PC-3 (cell line): ENCODE measurements around the gene ST7. TPM values are rescaled to one million over a fixed set of nuclear protein-coding genes. Genes with fewer than 3 reads are reported as not detected.

Experiments
- ATAC-seq: fragments of 200-7000 bp; cut with Tn5 transposase; 2 replicates; pipeline ENCODE4 v1.9.1; 2020; ENCODE audit warnings: mild to moderate bottlenecking, moderate library complexity
- BruUV-seq: library from RNA; stranded (reverse); fragments of 400-500 nt; replicated peaks from 2 replicates; lab custom pipeline; 2021; lab: Mats Ljungman, UMichigan
- CTCF ChIA-PET: fragments of 300-600 bp; sonication (Branson Sonifier 250); formaldehyde crosslinking; loops from one replicate; lab custom pipeline; 2022; ENCODE audit warnings: antibody characterized with exemption; lab: Charles Lee
- POLR2A ChIA-PET: fragments of 300-600 bp; sonication (Branson Sonifier 250); formaldehyde crosslinking; loops from one replicate; lab custom pipeline; 2022; ENCODE audit warnings: antibody characterized with exemption; ENCODE audit not compliant: unreplicated experiment; lab: Charles Lee
- DNase-seq: peaks from one replicate; pipeline ENCODE4 v3.0.0-alpha.2; 2015
- H2AFZ ChIP-seq: fragments of 300-600 bp; sonication (generic); 2 replicates; pipeline ENCODE4 v1.6.0; 2016; ENCODE audit warnings: antibody characterized with exemption, low read length
- H3F3A ChIP-seq: fragments of 300-600 bp; sonication (generic); one replicate; pipeline ENCODE4 v1.6.0; 2017; ENCODE audit warnings: antibody characterized with exemption, low read length, control low read depth, mild to moderate bottlenecking; ENCODE audit not compliant: unreplicated experiment
- H3K27ac ChIP-seq: fragments of 300-600 bp; sonication (generic); 2 replicates; pipeline ENCODE4 v1.5.1; 2016; ENCODE audit warnings: mild to moderate bottlenecking, low read length
- H3K27me3 ChIP-seq: fragments of 300-600 bp; sonication (generic); 2 replicates; pipeline ENCODE4 v1.6.1; 2016; ENCODE audit warnings: low read length, mixed read lengths
- H3K36me3 ChIP-seq: fragments of 300-600 bp; sonication (generic); 2 replicates; pipeline ENCODE4 v1.6.1; 2016; ENCODE audit warnings: low read depth, mixed run types, low read length, mixed read lengths
- H3K4me1 ChIP-seq: fragments of 300-600 bp; sonication (generic); 2 replicates; pipeline ENCODE4 v1.5.1; 2016; ENCODE audit warnings: low read length; ENCODE audit not compliant: insufficient read depth
- H3K4me2 ChIP-seq: fragments of 300-600 bp; sonication (generic); 2 replicates; pipeline ENCODE4 v1.6.0; 2016; ENCODE audit warnings: low read length
- H3K4me3 ChIP-seq: fragments of 300-600 bp; sonication (generic); 2 replicates; pipeline ENCODE4 v1.5.1; 2016; ENCODE audit warnings: mild to moderate bottlenecking, low read length, mixed read lengths
- H3K79me2 ChIP-seq: fragments of 300-600 bp; sonication (generic); 2 replicates; pipeline ENCODE4 v1.6.1; 2017; ENCODE audit warnings: low read length, mixed read lengths
- H3K9ac ChIP-seq: fragments of 300-600 bp; sonication (generic); 2 replicates; pipeline ENCODE4 v1.6.0; 2016; ENCODE audit warnings: mild to moderate bottlenecking, low read length
- H3K9me2 ChIP-seq: fragments of 300-600 bp; sonication (generic); replicated peaks from 2 replicates; pipeline ENCODE4 v1.6.1; 2016; ENCODE audit warnings: mixed run types, low read length, mixed read lengths
- H3K9me3 ChIP-seq: fragments of 300-600 bp; sonication (generic); 2 replicates; pipeline ENCODE4 v1.6.1; 2016; ENCODE audit warnings: low read length, mixed read lengths
- H4K20me1 ChIP-seq: fragments of 300-600 bp; sonication (generic); 2 replicates; pipeline ENCODE4 v1.6.1; 2016; ENCODE audit warnings: low read length, mixed read lengths
- EZH2 ChIP-seq: fragments of 300-600 bp; sonication (generic); IDR thresholded peaks from one replicate; pipeline ENCODE4 v1.6.1; 2017; ENCODE audit warnings: antibody characterized with exemption, mild to moderate bottlenecking, low read length; ENCODE audit not compliant: unreplicated experiment
- EZH2phosphoT487 ChIP-seq: fragments of 300-600 bp; sonication (generic); IDR thresholded peaks from 2 replicates; pipeline ENCODE4 v1.6.1; 2018; ENCODE audit warnings: mild to moderate bottlenecking, antibody characterized with exemption, low read length, borderline replicate concordance
- intact Hi-C: fragments of 100-400 bp; cut with micrococcal nuclease; formaldehyde crosslinking; loops from 2 replicates; pipeline ENCODE4 v1.9.0; 2023
- total RNA-seq: library from RNA; depleted of rRNA; stranded (reverse); fragments of >200 nt; gene quantifications from 2 replicates; pipeline ENCODE4 v1.2.3, GENCODE V29; 2014
- TF ChIP-seq, protein P1 (sequence below): fragments of 300-600 bp; sonication (generic); conservative IDR thresholded peaks from 2 replicates; pipeline ENCODE4 v1.5.1; 2017; ENCODE audit warnings: antibody characterized with exemption, low read depth, mild to moderate bottlenecking, low read length

Gene ST7
- total RNA-seq, 1 experiment from 2014 or later = 19.7 TPM

DNA sequence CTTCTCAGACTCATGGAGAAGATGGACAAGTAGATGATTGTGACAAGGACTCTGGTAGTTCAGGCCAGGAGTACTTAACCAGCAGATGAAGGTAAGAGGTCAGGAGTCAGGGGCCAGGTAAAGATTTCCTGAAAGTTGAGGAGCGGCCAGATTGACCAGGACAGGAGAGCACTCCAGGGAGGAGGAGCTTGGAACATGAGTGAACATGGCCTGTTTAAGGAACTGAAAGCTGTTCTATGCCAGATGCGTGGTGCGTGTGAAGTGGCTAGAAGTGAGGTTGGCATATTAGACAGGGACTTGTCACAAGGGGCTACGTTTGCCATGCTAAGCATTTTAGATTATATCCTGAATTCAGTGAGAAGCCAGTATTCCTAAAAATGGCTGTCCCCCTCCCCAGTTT lies 212.4 kb downstream of the ST7 start:
- TF ChIP-seq EZH2 (no peak), EZH2phosphoT487 (no peak)
- TF ChIP-seq, protein P1, sequence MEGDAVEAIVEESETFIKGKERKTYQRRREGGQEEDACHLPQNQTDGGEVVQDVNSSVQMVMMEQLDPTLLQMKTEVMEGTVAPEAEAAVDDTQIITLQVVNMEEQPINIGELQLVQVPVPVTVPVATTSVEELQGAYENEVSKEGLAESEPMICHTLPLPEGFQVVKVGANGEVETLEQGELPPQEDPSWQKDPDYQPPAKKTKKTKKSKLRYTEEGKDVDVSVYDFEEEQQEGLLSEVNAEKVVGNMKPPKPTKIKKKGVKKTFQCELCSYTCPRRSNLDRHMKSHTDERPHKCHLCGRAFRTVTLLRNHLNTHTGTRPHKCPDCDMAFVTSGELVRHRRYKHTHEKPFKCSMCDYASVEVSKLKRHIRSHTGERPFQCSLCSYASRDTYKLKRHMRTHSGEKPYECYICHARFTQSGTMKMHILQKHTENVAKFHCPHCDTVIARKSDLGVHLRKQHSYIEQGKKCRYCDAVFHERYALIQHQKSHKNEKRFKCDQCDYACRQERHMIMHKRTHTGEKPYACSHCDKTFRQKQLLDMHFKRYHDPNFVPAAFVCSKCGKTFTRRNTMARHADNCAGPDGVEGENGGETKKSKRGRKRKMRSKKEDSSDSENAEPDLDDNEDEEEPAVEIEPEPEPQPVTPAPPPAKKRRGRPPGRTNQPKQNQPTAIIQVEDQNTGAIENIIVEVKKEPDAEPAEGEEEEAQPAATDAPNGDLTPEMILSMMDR = no peak
- Histone ChIP-seq H3K79me2 (no peaks in the 10 kb centered on the region), H2AFZ (no peak overlapping the region), H3K4me2 (no peak overlapping the region), H3K27me3 (no peaks in the 10 kb centered on the region), H3K4me1 (peaks cover 50% of the 10 kb centered on the region), H4K20me1 (no peaks in the 10 kb centered on the region), H3K9me2 (no peaks in the 10 kb centered on the region), H3K27ac (no peak overlapping the region), H3K9ac (no peak overlapping the region), H3K4me3 (no peak overlapping the region), H3F3A (peaks cover 3% of the 10 kb centered on the region), H3K36me3 (no peaks in the 10 kb centered on the region), H3K9me3 (no peaks in the 10 kb centered on the region)
- no peak for DNase-seq
- ChIA-PET POLR2A (no interaction called here), CTCF (no interaction called here)
- intact Hi-C loops = no loop called here
- no TSS peak for BruUV-seq
- ATAC-seq = no peak

DNA sequence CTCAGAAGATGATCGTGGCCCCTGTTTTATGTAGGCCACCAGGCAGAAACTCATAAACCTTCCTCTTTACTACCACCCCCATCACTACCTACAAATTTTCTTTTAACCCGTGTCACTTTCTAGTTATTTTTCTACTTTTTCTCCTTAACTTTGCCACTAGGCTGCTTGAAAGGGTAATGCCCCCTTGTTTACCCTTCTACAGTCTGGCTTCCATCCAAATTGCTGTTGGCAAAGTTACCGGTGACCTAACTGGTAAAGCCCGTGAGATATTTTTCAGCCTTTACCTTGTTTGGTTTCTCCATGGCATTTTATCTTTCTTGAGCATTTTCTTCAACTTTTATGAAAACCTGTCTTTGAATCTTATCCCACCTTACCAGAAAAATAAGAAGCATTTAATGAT lies 216.6 kb downstream of the ST7 start:
- H3K36me3 ChIP-seq = peaks cover 8% of the 10 kb centered on the region; the same call in 1 of the 2 replicates
- H4K20me1 ChIP-seq = no peaks in the 10 kb centered on the region
- no peak overlapping the region for H3K4me3 ChIP-seq
- no peak overlapping the region for H3K9ac ChIP-seq
- no peak overlapping the region for H2AFZ ChIP-seq
- intact Hi-C loops = no loop called here
- no TSS peak for BruUV-seq
- ATAC-seq = peak; percentile 64; the same call in 1 of the 2 replicates
- H3K9me2 ChIP-seq = no peaks in the 10 kb centered on the region
- DNase-seq = peak; percentile 88
- ChIA-PET POLR2A (no interaction called here), CTCF (no interaction called here)
- H3K79me2 ChIP-seq = no peaks in the 10 kb centered on the region
- H3K4me1 ChIP-seq = peaks cover 15% of the 10 kb centered on the region
- H3K9me3 ChIP-seq = no peaks in the 10 kb centered on the region
- TF ChIP-seq EZH2 (no peak), EZH2phosphoT487 (no peak)
- H3K27ac ChIP-seq = no peak overlapping the region
- H3F3A ChIP-seq = no peaks in the 10 kb centered on the region
- H3K27me3 ChIP-seq = no peaks in the 10 kb centered on the region
- H3K4me2 ChIP-seq = peak overlapping the region; percentile 36

DNA sequence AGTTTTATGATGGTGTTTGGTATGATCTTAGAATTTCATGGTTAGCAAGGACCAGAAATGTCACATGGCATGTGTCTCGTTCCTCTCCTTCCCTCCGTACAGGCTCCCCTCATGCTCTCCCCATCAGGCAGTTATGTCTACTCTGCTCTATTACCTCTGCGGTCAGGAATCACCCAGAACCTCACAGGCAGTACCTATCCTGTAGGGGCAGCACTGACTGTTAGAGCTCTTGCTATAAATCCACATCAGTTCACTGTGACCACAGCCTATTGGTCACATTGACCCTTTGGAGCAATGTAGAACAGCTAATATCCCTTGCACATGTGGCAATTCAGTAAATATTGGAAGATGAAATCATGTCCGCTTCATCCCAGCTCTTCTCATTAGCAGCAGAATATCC lies 217.8 kb downstream of the ST7 start:
- H3K4me3 ChIP-seq = no peak overlapping the region
- H3K27ac ChIP-seq = no peak overlapping the region
- H4K20me1 ChIP-seq = no peaks in the 10 kb centered on the region
- peak; percentile 56; the same call in 1 of the 2 replicates for ATAC-seq
- H3K79me2 ChIP-seq = no peaks in the 10 kb centered on the region
- intact Hi-C loops = no loop called here
- no peak for DNase-seq
- TF ChIP-seq, protein P1 = peak; percentile 25; the same call in 1 of the 2 replicates
- no peak for TF ChIP-seq EZH2
- no peak for TF ChIP-seq EZH2phosphoT487
- peaks cover 8% of the 10 kb centered on the region; the same call in 1 of the 2 replicates for H3K36me3 ChIP-seq
- no TSS peak for BruUV-seq
- ChIA-PET CTCF (no interaction called here), POLR2A (no interaction called here)
- no peak overlapping the region for H3K4me2 ChIP-seq
- H3K9me3 ChIP-seq = no peaks in the 10 kb centered on the region
- peaks cover 9% of the 10 kb centered on the region; the same call in 1 of the 2 replicates for H3K4me1 ChIP-seq
- no peaks in the 10 kb centered on the region for H3K9me2 ChIP-seq
- no peaks in the 10 kb centered on the region for H3F3A ChIP-seq
- no peak overlapping the region for H3K9ac ChIP-seq
- H2AFZ ChIP-seq = no peak overlapping the region
- no peaks in the 10 kb centered on the region for H3K27me3 ChIP-seq
